HepG2 (cell line): ENCODE data around the gene SPACA4. TPM values are rescaled to one million over a fixed set of nuclear protein-coding genes. Genes with fewer than 3 reads are reported as not detected.

Experiments
- ATAC-seq: fragments of 200-7000 bp; cut with Tn5 transposase; 3 replicates; pipeline ENCODE4 v1.9.1; 2020; ENCODE audit warnings: mild to moderate bottlenecking, moderate library complexity
- BruUV-seq: library from RNA; stranded (reverse); fragments of 400-500 nt; replicated peaks from 2 replicates; lab custom pipeline; 2021; lab: Mats Ljungman, UMichigan
- CTCF ChIA-PET: fragments of 300-600 bp; formaldehyde crosslinking; extraction: SDS; loops from one replicate; lab custom pipeline; 2021; ENCODE audit warnings: low total read pairs, inconsistent platforms, low intra/inter-chr PET ratio; lab: Yijun Ruan, JAX
- POLR2A ChIA-PET: fragments of 350-600 bp; sonication (Branson Sonifier 250); formaldehyde crosslinking; loops from one replicate; lab custom pipeline; 2020; ENCODE audit warnings: antibody characterized with exemption, inconsistent platforms; lab: Yijun Ruan, JAX
- DNase-seq: peaks from one replicate; pipeline ENCODE4 v3.0.0-alpha.2; 2015; ENCODE audit warnings: low spot score
- FAIRE-seq: peaks from 3 replicates; lab custom pipeline; 2011; peaks lifted over from hg19 to GRCh38; lab: Jason Lieb, UNC
- H2AFZ ChIP-seq: one replicate; pipeline ENCODE4 v1.6.1; 2011; ENCODE audit warnings: low read length, inconsistent platforms
- H3K27ac ChIP-seq: fragments of 300-600 bp; 3 replicates; pipeline ENCODE4 v1.8.0; 2011; ENCODE audit warnings: mixed run types, mild to moderate bottlenecking, mixed read lengths, low read length, inconsistent platforms; ENCODE audit not compliant: insufficient read depth; ENCODE audit errors: extremely low read length
- H3K27me3 ChIP-seq, 2 experiments: fragments of 200-600 bp in 1 of 2; 2 replicates in 1 of 2; 3 replicates in 1 of 2; pipeline versions ENCODE4 v1.6.0 to v1.8.0; 2011; ENCODE audit warnings: low read length in 2 of 2, mild to moderate bottlenecking in 2 of 2, moderate library complexity in 2 of 2, inconsistent platforms in 1 of 2; ENCODE audit not compliant: insufficient read depth in 2 of 2, control insufficient read depth in 1 of 2
- H3K36me3 ChIP-seq, 2 experiments: fragments of 200-600 bp in 1 of 2; replicated peaks in 1 of 2; 2 replicates in 1 of 2; 3 replicates in 1 of 2; pipeline versions ENCODE4 v1.5.1 to v1.8.0; 2011; ENCODE audit warnings: low read length in 2 of 2, inconsistent platforms in 1 of 2; ENCODE audit not compliant: insufficient read depth in 2 of 2, control insufficient read depth in 1 of 2
- H3K4me1 ChIP-seq: 2 replicates; pipeline ENCODE4 v1.5.1; 2012; ENCODE audit warnings: low read length, inconsistent platforms; ENCODE audit not compliant: insufficient read depth
- H3K4me2 ChIP-seq: 2 replicates; pipeline ENCODE4 v1.6.0; 2011; ENCODE audit warnings: low read depth, low read length, inconsistent platforms
- H3K4me3 ChIP-seq, 3 experiments: fragments of 200-600 bp in 1 of 3; sonication (generic), shearing (Covaris generic) in 1 of 3; replicated peaks in 1 of 3; 2 replicates each; pipeline ENCODE4 v1.5.1; 2011 to 2016; ENCODE audit warnings: low read length in 3 of 3, inconsistent platforms in 2 of 3, low read depth in 2 of 3, mild to moderate bottlenecking in 2 of 3, control low read depth in 1 of 3, mixed read lengths in 1 of 3; ENCODE audit not compliant: insufficient read depth in 1 of 3
- H3K79me2 ChIP-seq: one replicate; pipeline ENCODE4 v1.6.1; 2011; ENCODE audit warnings: low read length, inconsistent platforms; ENCODE audit not compliant: insufficient read depth
- H3K9ac ChIP-seq: 2 replicates; pipeline ENCODE4 v1.6.0; 2011; ENCODE audit warnings: mild to moderate bottlenecking, low read depth, low read length, inconsistent platforms; ENCODE audit not compliant: insufficient read depth
- H3K9me3 ChIP-seq: 2 replicates; pipeline ENCODE4 v1.5.1; 2012; ENCODE audit warnings: mild to moderate bottlenecking, low read length
- H4K20me1 ChIP-seq: 2 replicates; pipeline ENCODE4 v1.6.0; 2011; ENCODE audit warnings: inconsistent platforms, mild to moderate bottlenecking, low read length, moderate library complexity; ENCODE audit not compliant: insufficient read depth
- ARHGAP35 ChIP-seq: sonication (generic); formaldehyde crosslinking; IDR thresholded peaks from 2 replicates; pipeline ENCODE4 v1.9.0; 2022; ENCODE audit warnings: mild to moderate bottlenecking, inconsistent platforms, moderate library complexity, missing genetic modification reagents, borderline replicate concordance
- GPN1 ChIP-seq: sonication (generic); formaldehyde crosslinking; IDR thresholded peaks from 2 replicates; pipeline ENCODE4 v1.5.1; 2020; ENCODE audit warnings: missing genetic modification reagents, borderline replicate concordance
- MEIS1 ChIP-seq: sonication (generic); formaldehyde crosslinking; IDR thresholded peaks from 2 replicates; pipeline ENCODE4 v1.9.0; 2021; ENCODE audit warnings: mild to moderate bottlenecking, missing genetic modification reagents, moderate library complexity, borderline replicate concordance
- NR2C2 ChIP-seq: sonication (generic); formaldehyde crosslinking; IDR thresholded peaks from 2 replicates; pipeline ENCODE4 v1.4.0; 2020; ENCODE audit warnings: missing genetic modification reagents, mild to moderate bottlenecking, moderate library complexity, borderline replicate concordance
- RAD21 ChIP-seq: fragments of 450-650 bp; formaldehyde crosslinking; IDR thresholded peaks from 2 replicates; pipeline ENCODE4 v1.5.0; 2020; ENCODE audit warnings: mild to moderate bottlenecking
- ZBTB3 ChIP-seq: sonication (generic); formaldehyde crosslinking; IDR thresholded peaks from 2 replicates; pipeline ENCODE4 v1.4.0; 2020; ENCODE audit warnings: low read depth, mild to moderate bottlenecking, moderate library complexity, missing genetic modification reagents, borderline replicate concordance
- ZNF468 ChIP-seq: sonication (generic); formaldehyde crosslinking; IDR thresholded peaks from 2 replicates; pipeline ENCODE4 v1.8.0; 2022; ENCODE audit warnings: mild to moderate bottlenecking, moderate library complexity, missing genetic modification reagents
- ZNF577 ChIP-seq: sonication (generic); formaldehyde crosslinking; IDR thresholded peaks from 2 replicates; pipeline ENCODE4 v1.4.0; 2020; ENCODE audit warnings: mild to moderate bottlenecking, low read depth, missing genetic modification reagents, borderline replicate concordance
- WGBS: methylation state at CpG from one replicate; pipeline ENCODE4 v1.1.6; 2017; ENCODE audit warnings: low lambda C conversion rate; 5-methylcytosine and 5-hydroxymethylcytosine counted together
- in situ Hi-C: cut with HindIII; loops from 2 replicates; pipeline ENCODE4 v1.10.0; 2017; ENCODE audit warnings: low pct_unique_long_range_greater_than_20kb; ENCODE audit not compliant: extremely low pct_ligation_motif_present
- intact Hi-C: fragments of 100-400 bp; cut with micrococcal nuclease; formaldehyde crosslinking; loops from one replicate; pipeline ENCODE4 v1.10.0; 2022; ENCODE audit not compliant: unreplicated experiment
- polyA plus RNA-seq, 8 experiments: library from polyadenylated mRNA; depleted of rRNA in 3 of 8; stranded (reverse) in 7 of 8; unstranded in 1 of 8; fragments of >200 nt; fragmentation: Illumina TruSeq in 4 of 8; extraction: Trizol in 4 of 8; gene quantifications; 2 replicates each; pipeline versions ENCODE4 v1.2.1 to v1.2.3, GENCODE V29; 2011 to 2016; ENCODE audit warnings: low read depth in 4 of 8, missing spikeins in 1 of 8, mixed read lengths in 1 of 8; ENCODE audit not compliant: insufficient read depth in 1 of 8
- total RNA-seq, 5 experiments: library from RNA; depleted of rRNA; stranded (reverse); fragments of >200 nt; fragmentation: Illumina TruSeq; extraction: Trizol; gene quantifications; 2 replicates each; pipeline ENCODE4 v1.2.3, GENCODE V29; 2016; ENCODE audit warnings: low read depth in 1 of 5
- TF ChIP-seq, protein P1 (sequence below): sonication (generic); formaldehyde crosslinking; IDR thresholded peaks from 2 replicates; pipeline ENCODE4 v1.8.1; 2023; ENCODE audit warnings: mild to moderate bottlenecking, missing genetic modification reagents
- TF ChIP-seq, protein P2 (sequence below): sonication (generic); formaldehyde crosslinking; conservative IDR thresholded peaks from 2 replicates; pipeline ENCODE4 v1.4.0; 2020; ENCODE audit warnings: missing genetic modification reagents
- TF ChIP-seq, protein P3 (sequence below): IDR thresholded peaks from 2 replicates; pipeline ENCODE4 v1.6.1; 2012; ENCODE audit warnings: low read depth, low read length, improper control_type of control experiment
- TF ChIP-seq, protein P4 (sequence below): sonication (generic); formaldehyde crosslinking; IDR thresholded peaks from 2 replicates; pipeline ENCODE4 v1.4.0; 2020; ENCODE audit warnings: mild to moderate bottlenecking, missing genetic modification reagents
- TF ChIP-seq, protein P5 (sequence below): sonication (generic); formaldehyde crosslinking; IDR thresholded peaks from 2 replicates; pipeline ENCODE4 v1.5.1; 2020; ENCODE audit warnings: mild to moderate bottlenecking, missing genetic modification reagents, borderline replicate concordance

The SPACA4 gene
- total and polyA plus RNA-seq, 2 of the 13 experiments (the other 11 are each of a cell fraction or from before 2014, with no cell fraction given), result not detected

DNA sequence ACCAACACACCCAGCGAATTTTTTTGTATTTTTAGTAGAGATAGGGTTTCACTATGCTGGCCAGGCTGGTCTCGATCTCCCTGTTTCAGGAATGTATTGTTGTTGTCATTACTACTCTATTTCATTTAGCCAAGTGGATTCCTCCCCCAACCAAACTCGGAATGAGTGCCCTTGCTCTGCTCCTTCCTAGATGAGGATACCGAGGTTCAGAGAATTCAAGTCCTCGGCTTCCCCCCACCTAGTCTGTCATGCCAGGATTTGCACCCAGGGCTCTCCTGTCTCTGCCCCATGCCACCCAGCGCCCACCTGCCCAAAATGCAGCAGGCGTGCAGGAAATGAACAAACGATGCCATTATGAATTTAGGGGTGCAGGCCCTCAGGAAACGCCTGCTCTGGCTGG, 3.5 kb upstream of the SPACA4 start:
- H3K9ac ChIP-seq, result no peak overlapping the region
- DNase-seq, result no peak
- no TSS peak for BruUV-seq
- H4K20me1 ChIP-seq, result no peaks in the 10 kb centered on the region
- H3K4me2 ChIP-seq, result no peak overlapping the region
- H3K36me3 ChIP-seq, result no peaks in the 10 kb centered on the region
- intact Hi-C loops, result no loop called here
- in situ Hi-C loops, result no loop called here
- no peak for ATAC-seq
- H3K27ac ChIP-seq, result no peak overlapping the region
- ChIA-PET POLR2A (no interaction called here), CTCF (no interaction called here)
- peaks cover 18% of the 10 kb centered on the region for H3K4me1 ChIP-seq
- no peak overlapping the region for H3K4me3 ChIP-seq
- no peak overlapping the region for H2AFZ ChIP-seq
- WGBS, result 48% methylated on average over 8 of the region's 9 CpGs
- H3K79me2 ChIP-seq, result no peaks in the 10 kb centered on the region
- no peaks in the 10 kb centered on the region for H3K9me3 ChIP-seq
- no peak for FAIRE-seq
- H3K27me3 ChIP-seq, result peaks cover 0 to 12% of the 10 kb centered on the region in 2 experiments; a peak in 2 of 5 replicates
- no peak for TF ChIP-seq ZBTB3
- TF ChIP-seq ZNF577 (CRISPR knock-in tag), result no peak
- TF ChIP-seq GPN1, result no peak
- no peak for TF ChIP-seq ARHGAP35 (CRISPR knock-in tag)
- no peak for TF ChIP-seq MEIS1
- no peak for TF ChIP-seq ZNF468
- TF ChIP-seq, protein P1, sequence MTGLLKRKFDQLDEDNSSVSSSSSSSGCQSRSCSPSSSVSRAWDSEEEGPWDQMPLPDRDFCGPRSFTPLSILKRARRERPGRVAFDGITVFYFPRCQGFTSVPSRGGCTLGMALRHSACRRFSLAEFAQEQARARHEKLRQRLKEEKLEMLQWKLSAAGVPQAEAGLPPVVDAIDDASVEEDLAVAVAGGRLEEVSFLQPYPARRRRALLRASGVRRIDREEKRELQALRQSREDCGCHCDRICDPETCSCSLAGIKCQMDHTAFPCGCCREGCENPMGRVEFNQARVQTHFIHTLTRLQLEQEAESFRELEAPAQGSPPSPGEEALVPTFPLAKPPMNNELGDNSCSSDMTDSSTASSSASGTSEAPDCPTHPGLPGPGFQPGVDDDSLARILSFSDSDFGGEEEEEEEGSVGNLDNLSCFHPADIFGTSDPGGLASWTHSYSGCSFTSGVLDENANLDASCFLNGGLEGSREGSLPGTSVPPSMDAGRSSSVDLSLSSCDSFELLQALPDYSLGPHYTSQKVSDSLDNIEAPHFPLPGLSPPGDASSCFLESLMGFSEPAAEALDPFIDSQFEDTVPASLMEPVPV, result no peak
- TF ChIP-seq, protein P2, sequence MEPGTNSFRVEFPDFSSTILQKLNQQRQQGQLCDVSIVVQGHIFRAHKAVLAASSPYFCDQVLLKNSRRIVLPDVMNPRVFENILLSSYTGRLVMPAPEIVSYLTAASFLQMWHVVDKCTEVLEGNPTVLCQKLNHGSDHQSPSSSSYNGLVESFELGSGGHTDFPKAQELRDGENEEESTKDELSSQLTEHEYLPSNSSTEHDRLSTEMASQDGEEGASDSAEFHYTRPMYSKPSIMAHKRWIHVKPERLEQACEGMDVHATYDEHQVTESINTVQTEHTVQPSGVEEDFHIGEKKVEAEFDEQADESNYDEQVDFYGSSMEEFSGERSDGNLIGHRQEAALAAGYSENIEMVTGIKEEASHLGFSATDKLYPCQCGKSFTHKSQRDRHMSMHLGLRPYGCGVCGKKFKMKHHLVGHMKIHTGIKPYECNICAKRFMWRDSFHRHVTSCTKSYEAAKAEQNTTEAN (CRISPR knock-in tag), result no peak
- no peak for TF ChIP-seq RAD21
- TF ChIP-seq, protein P3, sequence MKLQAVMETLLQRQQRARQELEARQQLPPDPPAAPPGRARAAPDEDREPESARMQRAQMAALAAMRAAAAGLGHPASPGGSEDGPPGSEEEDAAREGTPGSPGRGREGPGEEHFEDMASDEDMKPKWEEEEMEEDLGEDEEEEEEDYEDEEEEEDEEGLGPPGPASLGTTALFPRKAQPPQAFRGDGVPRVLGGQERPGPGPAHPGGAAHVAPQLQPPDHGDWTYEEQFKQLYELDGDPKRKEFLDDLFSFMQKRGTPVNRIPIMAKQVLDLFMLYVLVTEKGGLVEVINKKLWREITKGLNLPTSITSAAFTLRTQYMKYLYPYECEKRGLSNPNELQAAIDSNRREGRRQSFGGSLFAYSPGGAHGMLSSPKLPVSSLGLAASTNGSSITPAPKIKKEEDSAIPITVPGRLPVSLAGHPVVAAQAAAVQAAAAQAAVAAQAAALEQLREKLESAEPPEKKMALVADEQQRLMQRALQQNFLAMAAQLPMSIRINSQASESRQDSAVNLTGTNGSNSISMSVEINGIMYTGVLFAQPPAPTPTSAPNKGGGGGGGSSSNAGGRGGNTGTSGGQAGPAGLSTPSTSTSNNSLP, result no peak
- TF ChIP-seq, protein P4, sequence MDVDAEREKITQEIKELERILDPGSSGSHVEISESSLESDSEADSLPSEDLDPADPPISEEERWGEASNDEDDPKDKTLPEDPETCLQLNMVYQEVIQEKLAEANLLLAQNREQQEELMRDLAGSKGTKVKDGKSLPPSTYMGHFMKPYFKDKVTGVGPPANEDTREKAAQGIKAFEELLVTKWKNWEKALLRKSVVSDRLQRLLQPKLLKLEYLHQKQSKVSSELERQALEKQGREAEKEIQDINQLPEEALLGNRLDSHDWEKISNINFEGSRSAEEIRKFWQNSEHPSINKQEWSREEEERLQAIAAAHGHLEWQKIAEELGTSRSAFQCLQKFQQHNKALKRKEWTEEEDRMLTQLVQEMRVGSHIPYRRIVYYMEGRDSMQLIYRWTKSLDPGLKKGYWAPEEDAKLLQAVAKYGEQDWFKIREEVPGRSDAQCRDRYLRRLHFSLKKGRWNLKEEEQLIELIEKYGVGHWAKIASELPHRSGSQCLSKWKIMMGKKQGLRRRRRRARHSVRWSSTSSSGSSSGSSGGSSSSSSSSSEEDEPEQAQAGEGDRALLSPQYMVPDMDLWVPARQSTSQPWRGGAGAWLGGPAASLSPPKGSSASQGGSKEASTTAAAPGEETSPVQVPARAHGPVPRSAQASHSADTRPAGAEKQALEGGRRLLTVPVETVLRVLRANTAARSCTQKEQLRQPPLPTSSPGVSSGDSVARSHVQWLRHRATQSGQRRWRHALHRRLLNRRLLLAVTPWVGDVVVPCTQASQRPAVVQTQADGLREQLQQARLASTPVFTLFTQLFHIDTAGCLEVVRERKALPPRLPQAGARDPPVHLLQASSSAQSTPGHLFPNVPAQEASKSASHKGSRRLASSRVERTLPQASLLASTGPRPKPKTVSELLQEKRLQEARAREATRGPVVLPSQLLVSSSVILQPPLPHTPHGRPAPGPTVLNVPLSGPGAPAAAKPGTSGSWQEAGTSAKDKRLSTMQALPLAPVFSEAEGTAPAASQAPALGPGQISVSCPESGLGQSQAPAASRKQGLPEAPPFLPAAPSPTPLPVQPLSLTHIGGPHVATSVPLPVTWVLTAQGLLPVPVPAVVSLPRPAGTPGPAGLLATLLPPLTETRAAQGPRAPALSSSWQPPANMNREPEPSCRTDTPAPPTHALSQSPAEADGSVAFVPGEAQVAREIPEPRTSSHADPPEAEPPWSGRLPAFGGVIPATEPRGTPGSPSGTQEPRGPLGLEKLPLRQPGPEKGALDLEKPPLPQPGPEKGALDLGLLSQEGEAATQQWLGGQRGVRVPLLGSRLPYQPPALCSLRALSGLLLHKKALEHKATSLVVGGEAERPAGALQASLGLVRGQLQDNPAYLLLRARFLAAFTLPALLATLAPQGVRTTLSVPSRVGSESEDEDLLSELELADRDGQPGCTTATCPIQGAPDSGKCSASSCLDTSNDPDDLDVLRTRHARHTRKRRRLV (CRISPR knock-in tag), result no peak
- no peak for TF ChIP-seq NR2C2 (CRISPR knock-in tag)
- TF ChIP-seq, protein P5, sequence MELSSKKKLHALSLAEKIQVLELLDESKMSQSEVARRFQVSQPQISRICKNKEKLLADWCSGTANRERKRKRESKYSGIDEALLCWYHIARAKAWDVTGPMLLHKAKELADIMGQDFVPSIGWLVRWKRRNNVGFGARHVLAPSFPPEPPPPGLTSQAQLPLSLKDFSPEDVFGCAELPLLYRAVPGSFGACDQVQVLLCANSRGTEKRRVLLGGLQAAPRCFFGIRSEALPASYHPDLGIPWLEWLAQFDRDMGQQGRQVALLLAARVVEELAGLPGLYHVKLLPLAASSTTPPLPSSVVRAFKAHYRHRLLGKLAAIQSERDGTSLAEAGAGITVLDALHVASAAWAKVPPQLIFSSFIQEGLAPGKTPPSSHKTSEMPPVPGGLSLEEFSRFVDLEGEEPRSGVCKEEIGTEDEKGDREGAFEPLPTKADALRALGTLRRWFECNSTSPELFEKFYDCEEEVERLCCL (CRISPR knock-in tag), result no peak
